ENCODE results near the gene ARHGAP26.

- TF ChIP-seq CTCF (IDR thresholded peaks at IDR 0.05): no peak
- TF ChIP-seq TCF7L2 (IDR thresholded peaks at IDR 0.05; ENCODE audit: low read depth, low read length): no peak
- TF ChIP-seq REST (IDR thresholded peaks at IDR 0.05; ENCODE audit: insufficient read depth in 1 of 2, low read depth in 2 of 2, low read length in 1 of 2): no peak
- TF ChIP-seq POLR2AphosphoS5 (IDR thresholded peaks at IDR 0.05; ENCODE audit: low read depth, low read length): no peak
- TF ChIP-seq SIN3A (IDR thresholded peaks at IDR 0.05; ENCODE audit: borderline replicate concordance, insufficient read depth, low read depth, low read length): no peak
Measured at GRCh38 chr5:142846406-142846805, 76.2 kb downstream of the ARHGAP26 start.
